OCI-LY1 (cell line): ENCODE data around the gene C1QTNF1.

Source experiments
- H2AFZ ChIP-seq: fragments of 200-600 bp; sonication (generic), shearing (Covaris generic); 2 replicates; pipeline ENCODE4 v1.6.0; 2014; ENCODE audit warnings: antibody characterized with exemption, mild to moderate bottlenecking, low read length
- H3F3A ChIP-seq: fragments of 200-600 bp; sonication (generic), shearing (Covaris generic); 2 replicates; pipeline ENCODE4 v1.6.0; 2014; ENCODE audit warnings: mild to moderate bottlenecking, antibody characterized with exemption, low read length, moderate library complexity; ENCODE audit not compliant: insufficient read depth
- H3K27ac ChIP-seq: fragments of 200-600 bp; sonication (generic); 2 replicates; pipeline ENCODE4 v1.5.1; 2014; ENCODE audit warnings: low read length, mixed run types, mild to moderate bottlenecking, low read depth; ENCODE audit not compliant: poor library complexity, severe bottlenecking
- H3K27me3 ChIP-seq: fragments of 200-600 bp; sonication (generic); 2 replicates; pipeline ENCODE4 v1.6.0; 2014; ENCODE audit warnings: antibody characterized with exemption, mild to moderate bottlenecking, low read length, moderate library complexity; ENCODE audit not compliant: insufficient read depth
- H3K36me3 ChIP-seq: fragments of 200-600 bp; sonication (generic); 2 replicates; pipeline ENCODE4 v1.6.1; 2014; ENCODE audit warnings: mild to moderate bottlenecking, antibody characterized with exemption, low read length, moderate library complexity, mixed read lengths; ENCODE audit not compliant: insufficient read depth
- H3K4me1 ChIP-seq: fragments of 200-600 bp; sonication (generic); 2 replicates; pipeline ENCODE4 v1.5.1; 2014; ENCODE audit warnings: mild to moderate bottlenecking, low read length, moderate library complexity; ENCODE audit not compliant: insufficient read depth, severe bottlenecking
- H3K4me2 ChIP-seq: fragments of 200-600 bp; sonication (generic), shearing (Covaris generic); 2 replicates; pipeline ENCODE4 v1.6.1; 2014; ENCODE audit warnings: low read length
- H3K4me3 ChIP-seq: fragments of 200-600 bp; sonication (generic); 2 replicates; pipeline ENCODE4 v1.5.1; 2014; ENCODE audit warnings: low read length, low read depth, mild to moderate bottlenecking, mixed read lengths; ENCODE audit not compliant: poor library complexity, severe bottlenecking
- H3K79me2 ChIP-seq: fragments of 200-600 bp; shearing (Covaris generic); 2 replicates; pipeline ENCODE4 v1.6.1; 2016; ENCODE audit warnings: mixed run types, low read length, mixed read lengths; ENCODE audit not compliant: insufficient read depth
- H3K9ac ChIP-seq: fragments of 200-600 bp; sonication (generic), shearing (Covaris generic); 2 replicates; pipeline ENCODE4 v1.6.1; 2014; ENCODE audit warnings: mild to moderate bottlenecking, low read length, mixed read lengths
- H3K9me2 ChIP-seq: fragments of 200-600 bp; sonication (generic), shearing (Covaris generic); 2 replicates; pipeline ENCODE4 v1.6.1; 2014; ENCODE audit warnings: low read depth, mild to moderate bottlenecking, low read length, mixed read lengths
- H3K9me3 ChIP-seq: fragments of 200-600 bp; shearing (Covaris generic); 2 replicates; pipeline ENCODE4 v1.6.1; 2014; ENCODE audit warnings: low read length, mixed read lengths
- H4K20me1 ChIP-seq: fragments of 200-600 bp; sonication (generic), shearing (Covaris generic); 2 replicates; pipeline ENCODE4 v1.6.0; 2016; ENCODE audit warnings: mild to moderate bottlenecking, low read length; ENCODE audit not compliant: insufficient read depth
- EZH2 ChIP-seq: fragments of 200-600 bp; sonication (generic), shearing (Covaris generic); IDR thresholded peaks from 2 replicates; pipeline ENCODE4 v1.8.0; 2017; ENCODE audit warnings: borderline replicate concordance, mixed run types, mild to moderate bottlenecking, antibody characterized with exemption, low read length, moderate library complexity, mixed read lengths
- TF ChIP-seq, protein P1 (sequence below): fragments of 200-600 bp; sonication (generic), shearing (Covaris generic); IDR thresholded peaks from 2 replicates; pipeline ENCODE4 v1.5.1; 2017; ENCODE audit warnings: mild to moderate bottlenecking, antibody characterized with exemption, low read length, moderate library complexity, mixed read lengths

C1QTNF1 gene

DNA sequence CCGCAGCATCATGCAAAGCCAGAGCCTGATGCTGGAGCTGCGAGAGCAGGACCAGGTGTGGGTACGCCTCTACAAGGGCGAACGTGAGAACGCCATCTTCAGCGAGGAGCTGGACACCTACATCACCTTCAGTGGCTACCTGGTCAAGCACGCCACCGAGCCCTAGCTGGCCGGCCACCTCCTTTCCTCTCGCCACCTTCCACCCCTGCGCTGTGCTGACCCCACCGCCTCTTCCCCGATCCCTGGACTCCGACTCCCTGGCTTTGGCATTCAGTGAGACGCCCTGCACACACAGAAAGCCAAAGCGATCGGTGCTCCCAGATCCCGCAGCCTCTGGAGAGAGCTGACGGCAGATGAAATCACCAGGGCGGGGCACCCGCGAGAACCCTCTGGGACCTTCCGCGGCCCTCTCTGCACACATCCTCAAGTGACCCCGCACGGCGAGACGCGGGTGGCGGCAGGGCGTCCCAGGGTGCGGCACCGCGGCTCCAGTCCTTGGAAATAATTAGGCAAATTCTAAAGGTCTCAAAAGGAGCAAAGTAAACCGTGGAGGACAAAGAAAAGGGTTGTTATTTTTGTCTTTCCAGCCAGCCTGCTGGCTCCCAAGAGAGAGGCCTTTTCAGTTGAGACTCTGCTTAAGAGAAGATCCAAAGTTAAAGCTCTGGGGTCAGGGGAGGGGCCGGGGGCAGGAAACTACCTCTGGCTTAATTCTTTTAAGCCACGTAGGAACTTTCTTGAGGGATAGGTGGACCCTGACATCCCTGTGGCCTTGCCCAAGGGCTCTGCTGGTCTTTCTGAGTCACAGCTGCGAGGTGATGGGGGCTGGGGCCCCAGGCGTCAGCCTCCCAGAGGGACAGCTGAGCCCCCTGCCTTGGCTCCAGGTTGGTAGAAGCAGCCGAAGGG lies 24.2 kb downstream of the C1QTNF1 start:
- Histone ChIP-seq H3K79me2 (no peaks in the 10 kb centered on the region), H3F3A (no peaks in the 10 kb centered on the region), H3K9ac (no peak overlapping the region), H2AFZ (no peak overlapping the region), H3K36me3 (no peaks in the 10 kb centered on the region), H3K9me3 (no peaks in the 10 kb centered on the region), H3K27ac (no peak overlapping the region), H3K9me2 (no peaks in the 10 kb centered on the region), H3K4me3 (no peak overlapping the region), H4K20me1 (no peaks in the 10 kb centered on the region), H3K27me3 (no peaks in the 10 kb centered on the region), H3K4me2 (no peak overlapping the region), H3K4me1 (no peaks in the 10 kb centered on the region)
- TF ChIP-seq, protein P1, sequence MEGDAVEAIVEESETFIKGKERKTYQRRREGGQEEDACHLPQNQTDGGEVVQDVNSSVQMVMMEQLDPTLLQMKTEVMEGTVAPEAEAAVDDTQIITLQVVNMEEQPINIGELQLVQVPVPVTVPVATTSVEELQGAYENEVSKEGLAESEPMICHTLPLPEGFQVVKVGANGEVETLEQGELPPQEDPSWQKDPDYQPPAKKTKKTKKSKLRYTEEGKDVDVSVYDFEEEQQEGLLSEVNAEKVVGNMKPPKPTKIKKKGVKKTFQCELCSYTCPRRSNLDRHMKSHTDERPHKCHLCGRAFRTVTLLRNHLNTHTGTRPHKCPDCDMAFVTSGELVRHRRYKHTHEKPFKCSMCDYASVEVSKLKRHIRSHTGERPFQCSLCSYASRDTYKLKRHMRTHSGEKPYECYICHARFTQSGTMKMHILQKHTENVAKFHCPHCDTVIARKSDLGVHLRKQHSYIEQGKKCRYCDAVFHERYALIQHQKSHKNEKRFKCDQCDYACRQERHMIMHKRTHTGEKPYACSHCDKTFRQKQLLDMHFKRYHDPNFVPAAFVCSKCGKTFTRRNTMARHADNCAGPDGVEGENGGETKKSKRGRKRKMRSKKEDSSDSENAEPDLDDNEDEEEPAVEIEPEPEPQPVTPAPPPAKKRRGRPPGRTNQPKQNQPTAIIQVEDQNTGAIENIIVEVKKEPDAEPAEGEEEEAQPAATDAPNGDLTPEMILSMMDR, result no peak
- no peak for TF ChIP-seq EZH2

DNA sequence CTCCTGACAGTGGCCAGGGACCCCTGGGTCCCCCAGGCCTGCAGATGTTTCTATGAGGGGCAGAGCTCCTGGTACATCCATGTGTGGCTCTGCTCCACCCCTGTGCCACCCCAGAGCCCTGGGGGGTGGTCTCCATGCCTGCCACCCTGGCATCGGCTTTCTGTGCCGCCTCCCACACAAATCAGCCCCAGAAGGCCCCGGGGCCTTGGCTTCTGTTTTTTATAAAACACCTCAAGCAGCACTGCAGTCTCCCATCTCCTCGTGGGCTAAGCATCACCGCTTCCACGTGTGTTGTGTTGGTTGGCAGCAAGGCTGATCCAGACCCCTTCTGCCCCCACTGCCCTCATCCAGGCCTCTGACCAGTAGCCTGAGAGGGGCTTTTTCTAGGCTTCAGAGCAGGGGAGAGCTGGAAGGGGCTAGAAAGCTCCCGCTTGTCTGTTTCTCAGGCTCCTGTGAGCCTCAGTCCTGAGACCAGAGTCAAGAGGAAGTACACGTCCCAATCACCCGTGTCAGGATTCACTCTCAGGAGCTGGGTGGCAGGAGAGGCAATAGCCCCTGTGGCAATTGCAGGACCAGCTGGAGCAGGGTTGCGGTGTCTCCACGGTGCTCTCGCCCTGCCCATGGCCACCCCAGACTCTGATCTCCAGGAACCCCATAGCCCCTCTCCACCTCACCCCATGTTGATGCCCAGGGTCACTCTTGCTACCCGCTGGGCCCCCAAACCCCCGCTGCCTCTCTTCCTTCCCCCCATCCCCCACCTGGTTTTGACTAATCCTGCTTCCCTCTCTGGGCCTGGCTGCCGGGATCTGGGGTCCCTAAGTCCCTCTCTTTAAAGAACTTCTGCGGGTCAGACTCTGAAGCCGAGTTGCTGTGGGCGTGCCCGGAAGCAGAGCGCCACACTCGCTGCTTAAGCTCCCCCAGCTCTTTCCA lies 25.1 kb downstream of the C1QTNF1 start:
- H3K4me1 ChIP-seq, result no peaks in the 10 kb centered on the region
- H3K27me3 ChIP-seq, result no peaks in the 10 kb centered on the region
- H3K27ac ChIP-seq, result no peak overlapping the region
- no peak overlapping the region for H3K9ac ChIP-seq
- no peaks in the 10 kb centered on the region for H3F3A ChIP-seq
- H3K79me2 ChIP-seq, result no peaks in the 10 kb centered on the region
- no peaks in the 10 kb centered on the region for H4K20me1 ChIP-seq
- H3K9me3 ChIP-seq, result no peaks in the 10 kb centered on the region
- no peak for TF ChIP-seq EZH2
- TF ChIP-seq, protein P1, result no peak
- no peak overlapping the region for H3K4me3 ChIP-seq
- no peak overlapping the region for H3K4me2 ChIP-seq
- no peak overlapping the region for H2AFZ ChIP-seq
- H3K36me3 ChIP-seq, result no peaks in the 10 kb centered on the region
- H3K9me2 ChIP-seq, result no peaks in the 10 kb centered on the region

DNA sequence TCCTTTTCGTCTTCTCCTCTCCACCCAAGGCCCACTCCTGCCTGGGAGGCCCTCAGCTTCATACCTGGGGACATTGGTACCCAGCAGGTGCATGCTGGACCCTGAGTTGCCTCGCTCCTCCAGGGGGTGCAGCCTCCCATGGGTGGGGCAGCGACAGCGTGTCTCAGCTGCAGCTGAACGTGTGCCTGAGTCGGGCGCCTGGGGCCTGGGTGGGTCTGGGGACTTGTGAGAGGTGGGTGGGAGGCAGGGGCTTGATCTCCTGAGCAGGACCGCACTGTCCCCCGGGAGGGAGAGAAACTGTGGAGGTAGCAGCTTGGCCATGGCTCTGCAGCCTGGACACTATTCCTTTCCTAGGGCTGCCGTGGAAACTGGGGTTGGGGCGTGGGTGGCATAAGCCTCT lies 25.9 kb downstream of the C1QTNF1 start:
- Histone ChIP-seq H4K20me1 (no peaks in the 10 kb centered on the region), H2AFZ (no peak overlapping the region), H3K4me1 (no peaks in the 10 kb centered on the region), H3K4me3 (no peak overlapping the region), H3K79me2 (no peaks in the 10 kb centered on the region), H3K9ac (no peak overlapping the region), H3K9me2 (no peaks in the 10 kb centered on the region), H3K27ac (no peak overlapping the region), H3K4me2 (no peak overlapping the region), H3K27me3 (peaks cover 6% of the 10 kb centered on the region; the same call in 1 of the 2 replicates), H3K36me3 (no peaks in the 10 kb centered on the region), H3K9me3 (no peaks in the 10 kb centered on the region), H3F3A (no peaks in the 10 kb centered on the region)
- TF ChIP-seq, protein P1, result no peak
- TF ChIP-seq EZH2, result no peak
